ENCODE results near the gene PRKAR1B. TPM values are rescaled to one million over a fixed set of nuclear protein-coding genes. Genes with fewer than 3 reads are reported as not detected.

PRKAR1B gene
- total RNA-seq, 4 donors from 2014 or later, result 8.2 to 12.3 (median 10.5) TPM

DNA sequence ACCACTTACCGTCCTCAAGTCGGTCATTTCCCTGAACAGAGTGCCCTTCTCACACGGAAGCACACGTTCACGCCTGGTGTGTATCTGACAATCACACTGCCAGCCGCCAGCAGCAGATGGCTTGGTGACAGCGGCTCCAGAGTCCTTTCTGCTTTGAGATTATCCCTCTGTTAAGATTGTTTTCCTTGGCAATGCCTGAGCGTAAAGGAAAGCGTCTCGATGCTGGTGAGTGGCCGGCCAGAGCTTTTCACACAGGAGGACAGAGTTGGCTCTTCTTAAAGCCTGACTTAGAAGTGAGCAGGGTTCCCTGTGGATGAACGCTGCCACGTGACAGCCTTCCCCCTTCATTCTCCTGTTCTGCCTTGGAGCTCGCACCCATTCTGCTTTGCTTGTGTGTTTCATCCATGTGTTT is 22.1 kb upstream of the PRKAR1B start:
- Histone ChIP-seq H3K27ac (no peak overlapping the region), H3K4me1 (no peaks in the 10 kb centered on the region), H3K27me3 (no peaks in the 10 kb centered on the region), H3K36me3 (peaks cover 39% of the 10 kb centered on the region), H3K9me3 (no peaks in the 10 kb centered on the region), H3K4me3 (no peak overlapping the region)
- TF ChIP-seq, protein P1, sequence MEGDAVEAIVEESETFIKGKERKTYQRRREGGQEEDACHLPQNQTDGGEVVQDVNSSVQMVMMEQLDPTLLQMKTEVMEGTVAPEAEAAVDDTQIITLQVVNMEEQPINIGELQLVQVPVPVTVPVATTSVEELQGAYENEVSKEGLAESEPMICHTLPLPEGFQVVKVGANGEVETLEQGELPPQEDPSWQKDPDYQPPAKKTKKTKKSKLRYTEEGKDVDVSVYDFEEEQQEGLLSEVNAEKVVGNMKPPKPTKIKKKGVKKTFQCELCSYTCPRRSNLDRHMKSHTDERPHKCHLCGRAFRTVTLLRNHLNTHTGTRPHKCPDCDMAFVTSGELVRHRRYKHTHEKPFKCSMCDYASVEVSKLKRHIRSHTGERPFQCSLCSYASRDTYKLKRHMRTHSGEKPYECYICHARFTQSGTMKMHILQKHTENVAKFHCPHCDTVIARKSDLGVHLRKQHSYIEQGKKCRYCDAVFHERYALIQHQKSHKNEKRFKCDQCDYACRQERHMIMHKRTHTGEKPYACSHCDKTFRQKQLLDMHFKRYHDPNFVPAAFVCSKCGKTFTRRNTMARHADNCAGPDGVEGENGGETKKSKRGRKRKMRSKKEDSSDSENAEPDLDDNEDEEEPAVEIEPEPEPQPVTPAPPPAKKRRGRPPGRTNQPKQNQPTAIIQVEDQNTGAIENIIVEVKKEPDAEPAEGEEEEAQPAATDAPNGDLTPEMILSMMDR (IDR thresholded peaks at IDR 0.05), result no peak
- TF ChIP-seq EP300 (IDR thresholded peaks at IDR 0.05) (no peak), POLR2A (IDR thresholded peaks at IDR 0.05) (no peak), POLR2AphosphoS5 (IDR thresholded peaks at IDR 0.05) (no peak)
- WGBS, result 78% methylated on average over 14 of the region's 14 CpGs
- peak in 1 of 2 donors; percentile 46 for DNase-seq (ENCODE audit: low spot score in 2 of 2)

DNA sequence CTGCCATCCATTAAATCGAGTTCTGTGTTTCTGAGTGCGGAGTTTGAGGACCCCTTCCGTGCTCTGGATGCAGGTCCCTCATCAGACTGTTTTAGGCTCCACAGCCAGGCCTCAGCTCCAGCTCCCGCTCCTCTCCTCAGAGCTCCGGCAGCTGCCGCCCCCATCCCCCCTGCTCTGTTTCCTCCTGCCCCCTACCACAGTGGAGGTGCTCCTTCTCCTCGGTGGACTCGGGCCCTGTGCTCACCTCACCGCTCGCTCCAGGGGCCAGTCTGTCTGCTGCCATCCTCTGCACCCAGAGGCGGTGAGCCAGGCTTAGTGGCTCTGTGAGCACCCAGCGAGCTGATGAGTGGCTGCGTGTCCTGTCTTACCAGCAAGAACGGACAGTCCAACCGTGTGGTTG is 21.4 kb upstream of the PRKAR1B start:
- Histone ChIP-seq H3K4me3 (no peak overlapping the region), H3K27me3 (no peaks in the 10 kb centered on the region), H3K9me3 (no peaks in the 10 kb centered on the region), H3K4me1 (no peaks in the 10 kb centered on the region), H3K27ac (no peak overlapping the region), H3K36me3 (peaks cover 32% of the 10 kb centered on the region)
- peak in 1 of 2 donors; percentile 40 for DNase-seq (ENCODE audit: low spot score in 2 of 2)
- 99% methylated on average over 15 of the region's 15 CpGs for WGBS
- TF ChIP-seq EP300 (IDR thresholded peaks at IDR 0.05), result no peak
- no peak for TF ChIP-seq POLR2AphosphoS5 (IDR thresholded peaks at IDR 0.05)
- TF ChIP-seq POLR2A (IDR thresholded peaks at IDR 0.05), result no peak
- TF ChIP-seq, protein P1 (IDR thresholded peaks at IDR 0.05), result no peak

DNA sequence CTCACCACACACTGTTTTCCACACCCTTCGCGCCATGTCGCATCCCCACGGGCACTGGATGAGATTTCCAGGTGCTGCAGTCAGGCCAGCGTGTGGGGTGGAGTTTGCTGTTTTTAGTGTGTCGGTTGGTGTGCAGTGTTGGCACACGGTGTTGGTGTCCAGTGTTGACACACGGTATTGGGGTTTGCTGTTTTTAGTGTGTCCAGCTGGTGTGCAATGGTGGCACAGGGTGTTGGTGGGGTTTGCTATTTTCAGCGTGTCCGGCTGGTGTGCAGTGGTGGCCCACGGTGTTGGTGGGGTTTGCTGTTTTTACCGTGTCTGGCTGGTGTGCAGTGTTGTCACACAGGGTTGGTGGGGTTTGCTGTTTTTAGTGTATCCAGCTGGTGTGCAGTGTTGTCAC is 20.1 kb upstream of the PRKAR1B start:
- Histone ChIP-seq H3K4me3 (no peak overlapping the region), H3K4me1 (no peaks in the 10 kb centered on the region), H3K27me3 (no peaks in the 10 kb centered on the region), H3K36me3 (peaks cover 23% of the 10 kb centered on the region), H3K27ac (no peak overlapping the region), H3K9me3 (no peaks in the 10 kb centered on the region)
- TF ChIP-seq EP300 (IDR thresholded peaks at IDR 0.05) (no peak), POLR2AphosphoS5 (IDR thresholded peaks at IDR 0.05) (no peak), POLR2A (IDR thresholded peaks at IDR 0.05) (no peak)
- TF ChIP-seq, protein P1 (IDR thresholded peaks at IDR 0.05), result no peak
- DNase-seq (ENCODE audit: low spot score in 2 of 2), result peak in 1 of 2 donors; percentile 6
- 85% methylated on average over 12 of the region's 12 CpGs for WGBS

DNA sequence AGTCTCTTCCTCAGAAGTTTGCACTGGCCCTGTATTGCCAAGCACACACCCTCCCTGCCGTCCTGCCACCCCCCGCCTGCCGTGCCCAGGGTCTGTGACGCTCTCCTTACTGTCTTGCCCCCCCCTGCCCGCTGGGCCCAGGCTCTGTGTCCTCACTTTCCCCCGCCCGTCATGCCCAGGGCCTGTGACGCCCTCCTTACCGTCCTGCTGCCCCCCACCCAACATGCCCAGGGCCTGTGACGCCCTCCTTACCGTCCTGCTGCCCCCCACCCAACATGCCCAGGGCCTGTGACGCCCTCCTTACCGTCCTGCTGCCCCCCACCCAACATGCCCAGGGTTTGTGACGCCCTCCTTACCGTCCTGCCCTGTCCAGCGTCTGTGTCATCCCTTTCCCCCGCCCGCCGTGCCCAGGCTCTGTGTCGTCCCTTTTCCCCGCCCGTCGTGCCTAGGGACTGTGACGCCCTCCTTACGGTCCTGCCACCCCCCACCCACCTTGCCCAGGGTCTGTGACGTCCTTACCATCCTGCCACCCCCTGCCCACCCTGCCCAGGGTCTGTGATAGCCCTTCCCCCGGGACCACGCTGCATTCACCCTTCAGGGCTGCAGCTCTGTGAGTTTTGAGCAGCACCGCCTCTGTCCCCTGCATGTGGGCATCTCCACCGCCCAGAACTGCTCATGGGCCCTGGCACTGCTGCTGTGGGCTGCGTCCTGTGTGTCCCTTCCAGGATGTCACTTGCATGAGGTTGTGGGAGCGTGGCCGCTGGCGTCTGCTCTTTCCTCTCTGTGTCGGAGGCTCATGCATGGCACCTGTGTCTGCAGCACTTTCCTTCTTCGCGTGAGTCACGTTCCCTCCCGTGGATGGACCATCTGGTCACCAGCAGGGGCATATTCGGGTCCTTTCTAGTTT is 19.3 kb upstream of the PRKAR1B start:
- Histone ChIP-seq H3K27me3 (no peaks in the 10 kb centered on the region), H3K4me3 (no peak overlapping the region), H3K27ac (no peak overlapping the region), H3K36me3 (peaks cover 27% of the 10 kb centered on the region), H3K4me1 (no peaks in the 10 kb centered on the region), H3K9me3 (no peaks in the 10 kb centered on the region)
- DNase-seq (ENCODE audit: low spot score in 2 of 2), result peak in 1 of 2 donors; percentile 56
- TF ChIP-seq POLR2A (IDR thresholded peaks at IDR 0.05) (no peak), EP300 (IDR thresholded peaks at IDR 0.05) (no peak), POLR2AphosphoS5 (IDR thresholded peaks at IDR 0.05) (no peak)
- TF ChIP-seq, protein P1 (IDR thresholded peaks at IDR 0.05), result no peak
- 92% methylated on average over 40 of the region's 40 CpGs for WGBS

DNA sequence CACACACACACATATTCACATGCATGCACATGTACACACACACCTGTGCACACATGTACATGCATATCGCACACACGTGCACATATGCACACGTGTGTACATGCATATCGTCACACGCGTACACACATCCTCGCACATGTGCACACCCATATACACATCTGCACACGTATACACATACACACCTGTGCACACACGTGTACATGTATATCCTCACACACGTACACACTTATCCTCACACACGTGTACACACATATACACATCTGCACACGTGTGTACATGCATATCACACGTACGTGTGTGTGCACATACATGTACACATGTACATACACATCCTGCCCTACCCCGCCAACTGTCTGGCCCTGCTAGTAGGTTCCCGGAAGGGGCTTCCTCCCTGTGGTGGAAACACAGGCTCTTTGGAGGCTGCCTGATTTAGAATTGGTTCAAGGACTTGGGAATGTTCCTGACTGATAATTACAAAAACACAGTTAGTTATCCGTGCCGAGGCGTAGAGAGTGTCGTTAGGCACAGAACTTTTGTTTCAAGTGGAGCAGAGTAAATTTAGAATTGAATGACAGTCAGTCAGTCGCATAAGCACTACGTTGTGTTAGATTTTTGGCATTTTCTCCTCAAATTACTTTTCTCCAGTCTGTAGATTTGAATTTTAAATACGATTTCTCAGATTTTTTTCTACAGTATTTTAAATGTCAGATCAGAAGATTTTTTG is 18.5 kb upstream of the PRKAR1B start:
- no peak overlapping the region for H3K27ac ChIP-seq
- H3K27me3 ChIP-seq, result no peaks in the 10 kb centered on the region
- peaks cover 30% of the 10 kb centered on the region for H3K36me3 ChIP-seq
- TF ChIP-seq POLR2A (IDR thresholded peaks at IDR 0.05) (no peak), EP300 (IDR thresholded peaks at IDR 0.05) (no peak), POLR2AphosphoS5 (IDR thresholded peaks at IDR 0.05) (no peak)
- TF ChIP-seq, protein P1 (IDR thresholded peaks at IDR 0.05), result no peak
- H3K9me3 ChIP-seq, result no peaks in the 10 kb centered on the region
- peak in 1 of 2 donors; percentile 31 for DNase-seq (ENCODE audit: low spot score in 2 of 2)
- H3K4me3 ChIP-seq, result no peak overlapping the region
- WGBS, result 95% methylated on average over 23 of the region's 23 CpGs
- H3K4me1 ChIP-seq, result no peaks in the 10 kb centered on the region
